BLaER1 treated with 17β-estradiol and CSF1 and Interleukin-3, amounts not matched to agents 10 nM and 100 nM (cell line): ENCODE measurements around the gene ASIC1.

Experiments
- H3K27ac ChIP-seq, 11 experiments: shearing (Covaris generic); formaldehyde crosslinking; 2 replicates each; pipeline ENCODE4 v1.8.1; 2022
- H3K27me3 ChIP-seq, 11 experiments: shearing (Covaris generic); formaldehyde crosslinking; 2 replicates each; pipeline ENCODE4 v1.8.1; 2022
- H3K36me3 ChIP-seq, 11 experiments: shearing (Covaris generic); formaldehyde crosslinking; 2 replicates each; pipeline ENCODE4 v1.8.1; 2022
- H3K4me1 ChIP-seq, 10 experiments: shearing (Covaris generic); formaldehyde crosslinking; 2 replicates each; pipeline ENCODE4 v1.8.1; 2022
- H3K4me2 ChIP-seq, 11 experiments: shearing (Covaris generic); formaldehyde crosslinking; 2 replicates each; pipeline ENCODE4 v1.8.1; 2022
- H3K4me3 ChIP-seq, 10 experiments: shearing (Covaris generic); formaldehyde crosslinking; 2 replicates each; pipeline ENCODE4 v1.8.1; 2022
- H3K9ac ChIP-seq, 11 experiments: shearing (Covaris generic); formaldehyde crosslinking; 2 replicates each; pipeline ENCODE4 v1.8.1; 2022
- H3K9me3 ChIP-seq, 11 experiments: shearing (Covaris generic); formaldehyde crosslinking; replicated peaks in 1 of 11; 2 replicates each; pipeline ENCODE4 v1.8.1; 2022
- H4K20me1 ChIP-seq, 11 experiments: shearing (Covaris generic); formaldehyde crosslinking; 2 replicates each; pipeline ENCODE4 v1.8.1; 2022
- Cebpa-rat ChIP-seq, 11 experiments: shearing (Covaris generic); IDR thresholded peaks; 2 replicates each; pipeline ENCODE4 v1.8.1; 2022

Gene ASIC1

GRCh38 chr12:50087995-50088394, 30.6 kb downstream of the ASIC1 start:
- TF ChIP-seq Cebpa-rat (IDR thresholded peaks at IDR 0.05): no peak
- H3K36me3 ChIP-seq: peaks cover 61 to 68% (median 66%) of the 10 kb centered on the region in 11 experiments
- H3K9ac ChIP-seq: peak overlapping the region in 10 of 11 experiments; percentile 13 to 57 (median 40); a peak in 15 of 22 replicates
- H3K4me1 ChIP-seq: peaks cover 35 to 52% (median 44%) of the 10 kb centered on the region in 10 experiments
- no peaks in the 10 kb centered on the region for H3K9me3 ChIP-seq
- peaks cover 0 to 47% (median 37%) of the 10 kb centered on the region in 11 experiments; a peak in 19 of 22 replicates for H4K20me1 ChIP-seq
- no peaks in the 10 kb centered on the region for H3K27me3 ChIP-seq
- H3K4me2 ChIP-seq: peak overlapping the region; percentile 16 to 93 (median 49)
- peak overlapping the region in 9 of 11 experiments; percentile 1 to 60 (median 35); a peak in 12 of 22 replicates for H3K27ac ChIP-seq
- H3K4me3 ChIP-seq: peak overlapping the region in 1 of 10 experiments; percentile 24; a peak in 1 of 20 replicates

GRCh38 chr12:50088577-50089335, 31.4 kb downstream of the ASIC1 start:
- no peaks in the 10 kb centered on the region for H3K27me3 ChIP-seq
- H3K27ac ChIP-seq: peak overlapping the region in 7 of 11 experiments; percentile 14 to 60 (median 26); a peak in 9 of 22 replicates
- H3K9ac ChIP-seq: peak overlapping the region in 6 of 11 experiments; percentile 16 to 57 (median 40); a peak in 6 of 22 replicates
- peaks cover 0 to 47% (median 37%) of the 10 kb centered on the region in 11 experiments; a peak in 19 of 22 replicates for H4K20me1 ChIP-seq
- H3K36me3 ChIP-seq: peaks cover 69 to 75% (median 74%) of the 10 kb centered on the region in 11 experiments
- peak overlapping the region; percentile 18 to 93 (median 49); a peak in 19 of 22 replicates for H3K4me2 ChIP-seq
- no peak overlapping the region for H3K4me3 ChIP-seq
- no peaks in the 10 kb centered on the region for H3K9me3 ChIP-seq
- H3K4me1 ChIP-seq: peaks cover 30 to 45% (median 39%) of the 10 kb centered on the region in 10 experiments
- 0 out of 22 replicates have a peak, but pooled peaks of 1 of the 11 experiments have one; percentile 26 for TF ChIP-seq Cebpa-rat (IDR thresholded peaks at IDR 0.05)

- Histone ChIP-seq H4K20me1 (peaks cover 0 to 48% (median 37%) of the 10 kb centered on the region in 11 experiments; a peak in 19 of 22 replicates), H3K27me3 (no peaks in the 10 kb centered on the region), H3K9me3 (no peaks in the 10 kb centered on the region), H3K4me3 (no peak overlapping the region), H3K4me1 (peaks cover 21 to 36% (median 32%) of the 10 kb centered on the region in 10 experiments), H3K4me2 (no peak overlapping the region), H3K27ac (no peak overlapping the region), H3K9ac (no peak overlapping the region), H3K36me3 (peaks cover 78 to 85% (median 84%) of the 10 kb centered on the region in 11 experiments)
- TF ChIP-seq Cebpa-rat (IDR thresholded peaks at IDR 0.05): no peak
These were observed 32.3 kb downstream of the ASIC1 start for GRCh38 chr12:50089730-50090129.

- no peak overlapping the region for H3K27ac ChIP-seq
- no peak overlapping the region for H3K9ac ChIP-seq
- no peaks in the 10 kb centered on the region for H3K27me3 ChIP-seq
- peaks cover 0 to 49% (median 37%) of the 10 kb centered on the region in 11 experiments; a peak in 19 of 22 replicates for H4K20me1 ChIP-seq
- H3K36me3 ChIP-seq: peaks cover 85 to 91% (median 90%) of the 10 kb centered on the region in 11 experiments
- H3K9me3 ChIP-seq: no peaks in the 10 kb centered on the region
- H3K4me3 ChIP-seq: no peak overlapping the region
- H3K4me1 ChIP-seq: peaks cover 21 to 36% (median 32%) of the 10 kb centered on the region in 10 experiments
- H3K4me2 ChIP-seq: no peak overlapping the region
- no peak for TF ChIP-seq Cebpa-rat (IDR thresholded peaks at IDR 0.05)
These were observed 33.0 kb downstream of the ASIC1 start for GRCh38 chr12:50090391-50090790.

GRCh38 chr12:50097952-50098351, 40.6 kb downstream of the ASIC1 start:
- Histone ChIP-seq H3K4me3 (no peak overlapping the region), H3K9ac (no peak overlapping the region), H3K4me1 (peaks cover 6 to 13% (median 9%) of the 10 kb centered on the region in 10 experiments; a peak in 14 of 20 replicates), H3K27me3 (no peaks in the 10 kb centered on the region), H3K36me3 (peaks cover 78 to 98% (median 92%) of the 10 kb centered on the region in 11 experiments), H3K27ac (no peak overlapping the region), H3K9me3 (no peaks in the 10 kb centered on the region), H3K4me2 (no peak overlapping the region), H4K20me1 (peaks cover 0 to 48% (median 9%) of the 10 kb centered on the region in 11 experiments; a peak in 11 of 22 replicates)
- TF ChIP-seq Cebpa-rat (IDR thresholded peaks at IDR 0.05): no peak

GRCh38 chr12:50099302-50100008, 42.1 kb downstream of the ASIC1 start:
- H3K9ac ChIP-seq: 0 out of 22 replicates have a peak overlapping the region, but pooled peaks of 1 of the 11 experiments have one; percentile 8
- no peaks in the 10 kb centered on the region for H3K27me3 ChIP-seq
- no peak for TF ChIP-seq Cebpa-rat (IDR thresholded peaks at IDR 0.05)
- H3K4me3 ChIP-seq: no peak overlapping the region
- H3K4me1 ChIP-seq: peaks cover 14 to 26% (median 23%) of the 10 kb centered on the region in 10 experiments; a peak in 17 of 20 replicates
- no peak overlapping the region for H3K4me2 ChIP-seq
- H3K27ac ChIP-seq: no peak overlapping the region; a peak in 1 of 22 replicates
- peaks cover 0 to 45% (median 9%) of the 10 kb centered on the region in 11 experiments; a peak in 11 of 22 replicates for H4K20me1 ChIP-seq
- no peaks in the 10 kb centered on the region for H3K9me3 ChIP-seq
- peaks cover 63 to 83% (median 77%) of the 10 kb centered on the region in 11 experiments for H3K36me3 ChIP-seq

- Histone ChIP-seq H3K27ac (no peak overlapping the region), H4K20me1 (peaks cover 0 to 42% (median 8%) of the 10 kb centered on the region in 11 experiments; a peak in 11 of 22 replicates)
These were observed 43.2 kb downstream of the ASIC1 start for GRCh38 chr12:50100561-50100960.

GRCh38 chr12:50101663-50102062, 44.3 kb downstream of the ASIC1 start:
- H4K20me1 ChIP-seq: peaks cover 0 to 37% (median 0%) of the 10 kb centered on the region in 11 experiments; a peak in 10 of 22 replicates
- H3K36me3 ChIP-seq: peaks cover 41 to 61% (median 55%) of the 10 kb centered on the region in 11 experiments
- H3K27me3 ChIP-seq: no peaks in the 10 kb centered on the region
- TF ChIP-seq Cebpa-rat (IDR thresholded peaks at IDR 0.05): no peak
- H3K9ac ChIP-seq: peak overlapping the region in 1 of 11 experiments; percentile 24; a peak in 1 of 22 replicates
- H3K9me3 ChIP-seq: no peaks in the 10 kb centered on the region
- H3K4me1 ChIP-seq: peaks cover 14 to 26% (median 23%) of the 10 kb centered on the region in 10 experiments; a peak in 17 of 20 replicates
- no peak overlapping the region for H3K27ac ChIP-seq
- no peak overlapping the region for H3K4me3 ChIP-seq
- H3K4me2 ChIP-seq: no peak overlapping the region

More at GRCh38 chr12:50100561-50100960, 43.2 kb downstream of the ASIC1 start:
- TF ChIP-seq Cebpa-rat (IDR thresholded peaks at IDR 0.05): no peak
- Histone ChIP-seq H3K9me3 (no peaks in the 10 kb centered on the region), H3K4me2 (no peak overlapping the region), H3K4me1 (peaks cover 14 to 26% (median 23%) of the 10 kb centered on the region in 10 experiments; a peak in 17 of 20 replicates), H3K36me3 (peaks cover 52 to 72% (median 66%) of the 10 kb centered on the region in 11 experiments), H3K4me3 (no peak overlapping the region), H3K9ac (no peak overlapping the region), H3K27me3 (no peaks in the 10 kb centered on the region)
